Upper lobe of left lung (tissue), 4 donors: ENCODE measurements around the gene ANKRD40CL.

Source experiments
- EP300 ChIP-seq, 4 donors: sonication (generic); formaldehyde crosslinking; IDR thresholded peaks; one replicate each; pipeline ENCODE4 v1.5.1; 2017; ENCODE audit warnings: antibody characterized with exemption in 4 of 4, control low read depth in 2 of 4
- POLR2AphosphoS5 ChIP-seq, 2 donors: sonication (generic); formaldehyde crosslinking; IDR thresholded peaks; one replicate each; pipeline ENCODE4 v1.5.1; 2017; ENCODE audit warnings: antibody characterized with exemption in 2 of 2

GRCh38 chr17:50767446-50767845 lies at the start of gene ANKRD40CL:
- no peak for TF ChIP-seq EP300 (IDR thresholded peaks at IDR 0.05)
- TF ChIP-seq POLR2AphosphoS5 (IDR thresholded peaks at IDR 0.05) = no peak
